H1 (cell line): ENCODE data around the gene CYP27B1. TPM values are rescaled to one million over a fixed set of nuclear protein-coding genes. Genes with fewer than 3 reads are reported as not detected.
A peak's percentile ranks its signal among the peaks of the same experiment; 100 is the strongest.

ENCODE experiments used
- EGR1 ChIP-seq: IDR thresholded peaks from 2 replicates; pipeline ENCODE4 v1.6.1; 2011; ENCODE audit warnings: low read depth, low read length, borderline replicate concordance
- EP300 ChIP-seq, 2 experiments: IDR thresholded peaks; 1 replicate in 1 of 2; 2 replicates in 1 of 2; pipeline ENCODE4 v1.6.1; 2011 to 2012; ENCODE audit warnings: low read depth in 2 of 2, low read length in 2 of 2, mild to moderate bottlenecking in 2 of 2, borderline replicate concordance in 1 of 2, inconsistent platforms in 1 of 2, moderate library complexity in 1 of 2
- HDAC2 ChIP-seq, 2 experiments: fragments of 300-600 bp in 1 of 2; sonication (generic) in 1 of 2; IDR thresholded peaks; 2 replicates each; pipeline ENCODE4 v1.6.1; 2011 to 2012; ENCODE audit warnings: low read depth in 2 of 2, low read length in 2 of 2, mild to moderate bottlenecking in 2 of 2, moderate library complexity in 2 of 2, borderline replicate concordance in 1 of 2, inconsistent platforms in 1 of 2
- RNF2 ChIP-seq: fragments of 200-900, 300-1000 bp; sonication (generic); IDR thresholded peaks from 2 replicates; pipeline ENCODE4 v1.7.1; 2016; ENCODE audit warnings: borderline replicate concordance, low read depth, mild to moderate bottlenecking, antibody characterized with exemption, low read length; ENCODE audit not compliant: poor library complexity, severe bottlenecking; ENCODE audit errors: missing control alignments
- SIX5 ChIP-seq: IDR thresholded peaks from 2 replicates; pipeline ENCODE4 v1.6.1; 2011; ENCODE audit warnings: mild to moderate bottlenecking, low read depth, low read length
- polyA plus RNA-seq, 7 experiments: library from polyadenylated mRNA; depleted of rRNA in 3 of 7; stranded (reverse) in 5 of 7; unstranded in 2 of 7; fragments of >200 nt in 5 of 7; fragments of 200-250 nt in 2 of 7; gene quantifications; 1 replicate in 5 of 7; 2 replicates in 1 of 7; 4 replicates in 1 of 7; pipeline versions ENCODE4 v1.2.1 to v1.2.3, GENCODE V29; 2011 to 2013; ENCODE audit warnings: missing spikeins in 2 of 7, mixed read lengths in 2 of 7
- total RNA-seq: library from RNA; stranded (reverse); fragmentation: NEBNext Ultra II Directional; extraction: Animal tissue kit (Norgen Biotek cat#: 25700); gene quantifications from 2 replicates; pipeline ENCODE4 v1.2.1, GENCODE V29; 2021
- TF ChIP-seq, protein P1 (sequence below): fragments of 300-600 bp; sonication (generic); IDR thresholded peaks from 2 replicates; pipeline ENCODE4 v1.7.1; 2012; ENCODE audit warnings: low read length, moderate library complexity, mild to moderate bottlenecking, inconsistent platforms; ENCODE audit not compliant: insufficient replicate concordance
- TF ChIP-seq, protein P2 (sequence below): IDR thresholded peaks from 2 replicates; pipeline ENCODE4 v1.6.1; 2011; ENCODE audit warnings: low read depth, mild to moderate bottlenecking, low read length; ENCODE audit not compliant: insufficient read depth

CYP27B1 gene
- total and polyA plus RNA-seq, 2 of the 8 experiments (the other 6 are each of a cell fraction or from before 2014, with no cell fraction given): 2.9 to 3.3 TPM

DNA sequence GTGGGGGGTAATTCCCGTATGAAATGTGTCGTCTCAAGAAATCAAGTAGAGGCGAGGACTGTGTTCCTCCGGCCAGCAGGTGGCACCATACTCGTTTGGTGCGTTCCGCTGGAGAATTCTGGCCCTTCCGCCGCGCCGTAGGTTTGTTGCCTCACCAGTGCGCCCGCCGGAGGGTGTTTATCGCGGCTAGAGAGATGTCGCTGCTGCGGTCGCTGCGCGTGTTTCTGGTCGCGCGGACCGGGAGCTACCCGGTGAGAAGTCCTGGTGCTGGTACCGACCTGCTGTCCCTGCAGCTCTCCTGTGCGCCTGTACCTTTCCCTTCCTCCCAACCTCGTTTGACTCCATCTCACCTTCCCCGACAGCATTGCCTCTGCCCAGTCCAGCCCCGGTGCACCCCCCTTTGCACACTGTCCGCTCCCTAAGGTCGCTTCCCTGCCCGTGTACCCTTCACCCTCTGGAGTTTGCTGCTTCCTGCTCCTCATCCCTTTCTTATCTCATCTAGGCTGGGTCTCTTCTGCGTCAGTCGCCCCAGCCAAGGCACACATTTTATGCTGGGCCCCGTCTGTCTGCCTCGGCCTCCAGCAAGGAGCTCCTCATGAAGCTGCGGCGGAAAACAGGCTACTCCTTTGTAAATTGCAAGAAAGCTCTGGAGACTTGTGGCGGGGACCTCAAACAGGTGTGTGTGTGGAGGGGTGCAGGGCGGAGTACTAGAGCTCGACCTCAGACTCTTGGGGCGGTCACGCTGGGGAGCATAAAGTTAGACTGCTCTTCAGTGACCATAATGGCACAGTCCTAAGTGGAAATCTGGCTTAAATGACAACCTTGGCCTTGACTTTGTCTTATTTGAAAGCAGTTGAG, 16.0 kb upstream of the CYP27B1 start, which contains the start of gene TSFM (continued):
- TF ChIP-seq EP300 (IDR thresholded peaks at IDR 0.05; ENCODE audit: borderline replicate concordance in 1 of 2, low read depth in 2 of 2, low read length in 2 of 2): no peak
- TF ChIP-seq, protein P1, sequence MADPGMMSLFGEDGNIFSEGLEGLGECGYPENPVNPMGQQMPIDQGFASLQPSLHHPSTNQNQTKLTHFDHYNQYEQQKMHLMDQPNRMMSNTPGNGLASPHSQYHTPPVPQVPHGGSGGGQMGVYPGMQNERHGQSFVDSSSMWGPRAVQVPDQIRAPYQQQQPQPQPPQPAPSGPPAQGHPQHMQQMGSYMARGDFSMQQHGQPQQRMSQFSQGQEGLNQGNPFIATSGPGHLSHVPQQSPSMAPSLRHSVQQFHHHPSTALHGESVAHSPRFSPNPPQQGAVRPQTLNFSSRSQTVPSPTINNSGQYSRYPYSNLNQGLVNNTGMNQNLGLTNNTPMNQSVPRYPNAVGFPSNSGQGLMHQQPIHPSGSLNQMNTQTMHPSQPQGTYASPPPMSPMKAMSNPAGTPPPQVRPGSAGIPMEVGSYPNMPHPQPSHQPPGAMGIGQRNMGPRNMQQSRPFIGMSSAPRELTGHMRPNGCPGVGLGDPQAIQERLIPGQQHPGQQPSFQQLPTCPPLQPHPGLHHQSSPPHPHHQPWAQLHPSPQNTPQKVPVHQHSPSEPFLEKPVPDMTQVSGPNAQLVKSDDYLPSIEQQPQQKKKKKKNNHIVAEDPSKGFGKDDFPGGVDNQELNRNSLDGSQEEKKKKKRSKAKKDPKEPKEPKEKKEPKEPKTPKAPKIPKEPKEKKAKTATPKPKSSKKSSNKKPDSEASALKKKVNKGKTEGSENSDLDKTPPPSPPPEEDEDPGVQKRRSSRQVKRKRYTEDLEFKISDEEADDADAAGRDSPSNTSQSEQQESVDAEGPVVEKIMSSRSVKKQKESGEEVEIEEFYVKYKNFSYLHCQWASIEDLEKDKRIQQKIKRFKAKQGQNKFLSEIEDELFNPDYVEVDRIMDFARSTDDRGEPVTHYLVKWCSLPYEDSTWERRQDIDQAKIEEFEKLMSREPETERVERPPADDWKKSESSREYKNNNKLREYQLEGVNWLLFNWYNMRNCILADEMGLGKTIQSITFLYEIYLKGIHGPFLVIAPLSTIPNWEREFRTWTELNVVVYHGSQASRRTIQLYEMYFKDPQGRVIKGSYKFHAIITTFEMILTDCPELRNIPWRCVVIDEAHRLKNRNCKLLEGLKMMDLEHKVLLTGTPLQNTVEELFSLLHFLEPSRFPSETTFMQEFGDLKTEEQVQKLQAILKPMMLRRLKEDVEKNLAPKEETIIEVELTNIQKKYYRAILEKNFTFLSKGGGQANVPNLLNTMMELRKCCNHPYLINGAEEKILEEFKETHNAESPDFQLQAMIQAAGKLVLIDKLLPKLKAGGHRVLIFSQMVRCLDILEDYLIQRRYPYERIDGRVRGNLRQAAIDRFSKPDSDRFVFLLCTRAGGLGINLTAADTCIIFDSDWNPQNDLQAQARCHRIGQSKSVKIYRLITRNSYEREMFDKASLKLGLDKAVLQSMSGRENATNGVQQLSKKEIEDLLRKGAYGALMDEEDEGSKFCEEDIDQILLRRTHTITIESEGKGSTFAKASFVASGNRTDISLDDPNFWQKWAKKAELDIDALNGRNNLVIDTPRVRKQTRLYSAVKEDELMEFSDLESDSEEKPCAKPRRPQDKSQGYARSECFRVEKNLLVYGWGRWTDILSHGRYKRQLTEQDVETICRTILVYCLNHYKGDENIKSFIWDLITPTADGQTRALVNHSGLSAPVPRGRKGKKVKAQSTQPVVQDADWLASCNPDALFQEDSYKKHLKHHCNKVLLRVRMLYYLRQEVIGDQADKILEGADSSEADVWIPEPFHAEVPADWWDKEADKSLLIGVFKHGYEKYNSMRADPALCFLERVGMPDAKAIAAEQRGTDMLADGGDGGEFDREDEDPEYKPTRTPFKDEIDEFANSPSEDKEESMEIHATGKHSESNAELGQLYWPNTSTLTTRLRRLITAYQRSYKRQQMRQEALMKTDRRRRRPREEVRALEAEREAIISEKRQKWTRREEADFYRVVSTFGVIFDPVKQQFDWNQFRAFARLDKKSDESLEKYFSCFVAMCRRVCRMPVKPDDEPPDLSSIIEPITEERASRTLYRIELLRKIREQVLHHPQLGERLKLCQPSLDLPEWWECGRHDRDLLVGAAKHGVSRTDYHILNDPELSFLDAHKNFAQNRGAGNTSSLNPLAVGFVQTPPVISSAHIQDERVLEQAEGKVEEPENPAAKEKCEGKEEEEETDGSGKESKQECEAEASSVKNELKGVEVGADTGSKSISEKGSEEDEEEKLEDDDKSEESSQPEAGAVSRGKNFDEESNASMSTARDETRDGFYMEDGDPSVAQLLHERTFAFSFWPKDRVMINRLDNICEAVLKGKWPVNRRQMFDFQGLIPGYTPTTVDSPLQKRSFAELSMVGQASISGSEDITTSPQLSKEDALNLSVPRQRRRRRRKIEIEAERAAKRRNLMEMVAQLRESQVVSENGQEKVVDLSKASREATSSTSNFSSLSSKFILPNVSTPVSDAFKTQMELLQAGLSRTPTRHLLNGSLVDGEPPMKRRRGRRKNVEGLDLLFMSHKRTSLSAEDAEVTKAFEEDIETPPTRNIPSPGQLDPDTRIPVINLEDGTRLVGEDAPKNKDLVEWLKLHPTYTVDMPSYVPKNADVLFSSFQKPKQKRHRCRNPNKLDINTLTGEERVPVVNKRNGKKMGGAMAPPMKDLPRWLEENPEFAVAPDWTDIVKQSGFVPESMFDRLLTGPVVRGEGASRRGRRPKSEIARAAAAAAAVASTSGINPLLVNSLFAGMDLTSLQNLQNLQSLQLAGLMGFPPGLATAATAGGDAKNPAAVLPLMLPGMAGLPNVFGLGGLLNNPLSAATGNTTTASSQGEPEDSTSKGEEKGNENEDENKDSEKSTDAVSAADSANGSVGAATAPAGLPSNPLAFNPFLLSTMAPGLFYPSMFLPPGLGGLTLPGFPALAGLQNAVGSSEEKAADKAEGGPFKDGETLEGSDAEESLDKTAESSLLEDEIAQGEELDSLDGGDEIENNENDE: no peak
- TF ChIP-seq EGR1: peak; percentile 69; the same call in 1 of the 2 replicates
- TF ChIP-seq, protein P2, sequence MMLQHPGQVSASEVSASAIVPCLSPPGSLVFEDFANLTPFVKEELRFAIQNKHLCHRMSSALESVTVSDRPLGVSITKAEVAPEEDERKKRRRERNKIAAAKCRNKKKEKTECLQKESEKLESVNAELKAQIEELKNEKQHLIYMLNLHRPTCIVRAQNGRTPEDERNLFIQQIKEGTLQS: peak; percentile 89
- TF ChIP-seq HDAC2 (IDR thresholded peaks at IDR 0.05; ENCODE audit: borderline replicate concordance in 1 of 2, low read depth in 2 of 2, low read length in 2 of 2): no peak
- no peak for TF ChIP-seq SIX5
- no peak for TF ChIP-seq RNF2
- TF ChIP-seq, all 59 proteins: peak for 28
